ENCODE data around the gene BMP2K. TPM values are rescaled to one million over a fixed set of nuclear protein-coding genes. Genes with fewer than 3 reads are reported as not detected.

The BMP2K gene
- total RNA-seq, 2 experiments from 2014 or later = 43.4 to 61.1 TPM

- Histone ChIP-seq H3K36me3 (ENCODE audit: insufficient read depth, low read length) (no peaks in the 10 kb centered on the region), H4K20me1 (ENCODE audit: insufficient read depth, low read length) (peaks cover 22% of the 10 kb centered on the region), H3K9me2 (ENCODE audit: insufficient read depth, low read length) (no peaks in the 10 kb centered on the region), H3K79me2 (ENCODE audit: insufficient read depth, low read depth, low read length) (peaks cover 27% of the 10 kb centered on the region), H3K4me1 (ENCODE audit: insufficient read depth, low read length, poor library complexity, severe bottlenecking) (peaks cover 31% of the 10 kb centered on the region), H2AFZ (ENCODE audit: low read length) (peak overlapping the region; percentile 76; the same call in 1 of the 2 replicates), H3K27ac (ENCODE audit: low read depth, low read length, poor library complexity, severe bottlenecking) (peak overlapping the region; percentile 82), H3K9me3 (ENCODE audit: low read length) (no peaks in the 10 kb centered on the region), H3K4me2 (ENCODE audit: low read length) (peak overlapping the region; percentile 91), H3K4me3 (ENCODE audit: low read depth, low read length, poor library complexity, severe bottlenecking) (peak overlapping the region; percentile 76)
- ChIA-PET CTCF (ENCODE audit: unreplicated experiment) (interaction anchor here (0.5 kb wide), 1 partner anchor 1210 kb away, joined by 3 read pairs; no protein-coding TSS in a partner anchor), POLR2A (interaction anchor here (0.6 to 2.3 kb wide), 11 partner anchors 8 to 158 kb away, joined by 3 to 10 read pairs (median 3); no protein-coding TSS in a partner anchor)
- intact Hi-C loops (cut with micrococcal nuclease; ENCODE audit: unreplicated experiment) = no loop called here
- BruUV-seq (replicated peaks) = no TSS peak
- no peak for TF ChIP-seq CTCF (conservative IDR thresholded peaks at IDR 0.05; ENCODE audit: low read length)
- TF ChIP-seq EZH2phosphoT487 (IDR thresholded peaks at IDR 0.05; ENCODE audit: borderline replicate concordance, low read depth, low read length) = no peak
- peak; percentile 40 for DNase-seq (ENCODE audit: low spot score)
Measured at GRCh38 chr4:78774417-78774816, 1.7 kb upstream of the BMP2K start.

DNA sequence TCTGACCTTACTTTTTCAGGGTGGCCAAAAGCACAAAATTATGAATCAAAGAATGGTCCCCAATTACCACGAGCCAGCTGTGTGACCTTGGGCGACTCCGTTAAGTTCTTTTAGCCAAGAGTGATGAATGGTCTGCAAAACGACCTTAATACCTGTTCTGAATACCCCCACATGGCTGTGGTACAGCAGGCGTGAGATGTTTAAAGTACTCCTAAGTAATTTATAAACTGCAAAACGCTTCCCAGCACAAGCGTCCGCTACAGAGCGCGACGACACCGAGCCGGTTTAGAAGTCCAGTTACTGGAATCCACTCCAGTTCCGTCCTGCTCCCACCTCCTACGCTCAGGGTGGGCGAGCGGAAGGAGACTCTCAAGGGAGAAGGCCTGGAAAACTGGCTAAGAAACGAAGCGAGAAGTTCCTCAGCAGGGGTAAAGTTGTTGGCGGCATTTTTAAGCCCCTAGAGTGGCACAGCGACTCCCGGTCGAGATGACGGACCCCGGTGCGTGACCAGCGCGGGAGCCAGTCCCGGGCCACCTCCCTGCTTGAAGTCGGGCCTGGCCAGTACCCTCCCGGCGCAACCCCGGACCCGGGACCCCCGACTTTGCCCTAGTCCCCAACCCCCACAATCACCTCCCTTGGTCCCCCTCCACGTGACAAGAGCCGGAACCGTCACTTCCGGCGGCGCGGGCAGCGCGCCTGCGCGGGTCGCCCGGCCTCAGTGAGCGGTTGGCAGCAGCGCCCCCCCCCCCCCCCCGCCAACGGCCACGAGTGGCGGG lies 659 bp upstream of the BMP2K start:
- Histone ChIP-seq H2AFZ (ENCODE audit: low read length) (peak overlapping the region; percentile 76), H4K20me1 (ENCODE audit: insufficient read depth, low read length) (peaks cover 33% of the 10 kb centered on the region), H3K9me2 (ENCODE audit: insufficient read depth, low read length) (no peaks in the 10 kb centered on the region), H3K4me3 (ENCODE audit: low read depth, low read length, poor library complexity, severe bottlenecking) (peak overlapping the region; percentile 76), H3K79me2 (ENCODE audit: insufficient read depth, low read depth, low read length) (peaks cover 37% of the 10 kb centered on the region), H3K9me3 (ENCODE audit: low read length) (no peaks in the 10 kb centered on the region), H3K4me1 (ENCODE audit: insufficient read depth, low read length, poor library complexity, severe bottlenecking) (peaks cover 42% of the 10 kb centered on the region), H3K4me2 (ENCODE audit: low read length) (peak overlapping the region; percentile 91), H3K27ac (ENCODE audit: low read depth, low read length, poor library complexity, severe bottlenecking) (peak overlapping the region; percentile 82), H3K36me3 (ENCODE audit: insufficient read depth, low read length) (no peaks in the 10 kb centered on the region)
- peak; percentile 89 for DNase-seq (ENCODE audit: low spot score)
- TSS peak; percentile 97 for BruUV-seq (replicated peaks)
- ChIA-PET CTCF (ENCODE audit: unreplicated experiment) (no interaction called here), POLR2A (interaction anchor here (0.6 to 5.0 kb wide), 13 partner anchors 7 to 1032 kb away, joined by 3 to 23 read pairs (median 6); no protein-coding TSS in a partner anchor)
- TF ChIP-seq EZH2phosphoT487 (IDR thresholded peaks at IDR 0.05; ENCODE audit: borderline replicate concordance, low read depth, low read length) = no peak
- intact Hi-C loops (cut with micrococcal nuclease; ENCODE audit: unreplicated experiment) = loop anchor here (1.0 to 5.0 kb wide), 6 partner anchors 25 to 958 kb away; partner anchors contain the start of genes CNOT6L and PAQR3

- Histone ChIP-seq H3K79me2 (ENCODE audit: insufficient read depth, low read depth, low read length) (peaks cover 52% of the 10 kb centered on the region), H3K36me3 (ENCODE audit: insufficient read depth, low read length) (peaks cover 5% of the 10 kb centered on the region), H4K20me1 (ENCODE audit: insufficient read depth, low read length) (peaks cover 35% of the 10 kb centered on the region), H3K4me3 (ENCODE audit: low read depth, low read length, poor library complexity, severe bottlenecking) (peak overlapping the region; percentile 76), H2AFZ (ENCODE audit: low read length) (no peak overlapping the region), H3K27ac (ENCODE audit: low read depth, low read length, poor library complexity, severe bottlenecking) (peak overlapping the region; percentile 82), H3K9me3 (ENCODE audit: low read length) (no peaks in the 10 kb centered on the region), H3K4me1 (ENCODE audit: insufficient read depth, low read length, poor library complexity, severe bottlenecking) (peaks cover 56% of the 10 kb centered on the region), H3K9me2 (ENCODE audit: insufficient read depth, low read length) (no peaks in the 10 kb centered on the region), H3K4me2 (ENCODE audit: low read length) (peak overlapping the region; percentile 74)
- ChIA-PET CTCF (ENCODE audit: unreplicated experiment) (interaction anchor here (0.9 to 1.4 kb wide), 2 partner anchors 10 to 162 kb away, joined by 3 to 4 read pairs; no protein-coding TSS in a partner anchor), POLR2A (interaction anchor here (0.7 to 5.0 kb wide), 17 partner anchors 9 to 135 kb away, joined by 3 to 23 read pairs (median 3); no protein-coding TSS in a partner anchor)
- intact Hi-C loops (cut with micrococcal nuclease; ENCODE audit: unreplicated experiment) = loop anchor here (1.0 to 5.0 kb wide), 6 partner anchors 88 to 960 kb away; partner anchors contain the start of genes CNOT6L and PAQR3
- TF ChIP-seq CTCF (conservative IDR thresholded peaks at IDR 0.05; ENCODE audit: low read length) (no peak), EZH2phosphoT487 (IDR thresholded peaks at IDR 0.05; ENCODE audit: borderline replicate concordance, low read depth, low read length) (no peak)
- BruUV-seq (replicated peaks) = no TSS peak
- DNase-seq (ENCODE audit: low spot score) = peak; percentile 80
Measured at GRCh38 chr4:78776729-78777575, 802 bp downstream of the BMP2K start.
